HEK293T (cell line): ENCODE data around the gene PEAK3.

Experiments used
- BHLHE40 ChIP-seq: fragments of 450-650 bp; IDR thresholded peaks from 2 replicates; pipeline ENCODE4 v1.6.1; 2016; ENCODE audit warnings: mild to moderate bottlenecking, moderate library complexity, borderline replicate concordance
- FOXA1 ChIP-seq: fragments of 450-650 bp; IDR thresholded peaks from 2 replicates; pipeline ENCODE4 v1.6.1; 2016; ENCODE audit warnings: mild to moderate bottlenecking
- FOXM1 ChIP-seq: fragments of 450-650 bp; IDR thresholded peaks from 2 replicates; pipeline ENCODE4 v1.6.1; 2017; ENCODE audit warnings: mild to moderate bottlenecking, borderline replicate concordance
- HDGF ChIP-seq: fragments of 450-650 bp; IDR thresholded peaks from 2 replicates; pipeline ENCODE4 v1.6.1; 2017; ENCODE audit warnings: antibody characterized with exemption, borderline replicate concordance
- SP1 ChIP-seq: fragments of 450-650 bp; IDR thresholded peaks from 2 replicates; pipeline ENCODE4 v1.6.1; 2017
- SUZ12 ChIP-seq: fragments of 450-650 bp; IDR thresholded peaks from 2 replicates; pipeline ENCODE4 v1.6.1; 2016; ENCODE audit warnings: mild to moderate bottlenecking
- TARDBP ChIP-seq: fragments of 450-650 bp; IDR thresholded peaks from 2 replicates; pipeline ENCODE4 v1.6.1; 2016
- ZNF384 ChIP-seq: fragments of 450-650 bp; IDR thresholded peaks from 2 replicates; pipeline ENCODE4 v1.6.1; 2016
- TF ChIP-seq, protein P1 (sequence below): fragments of 450-650 bp; IDR thresholded peaks from 2 replicates; pipeline ENCODE4 v1.6.1; 2016

DNA sequence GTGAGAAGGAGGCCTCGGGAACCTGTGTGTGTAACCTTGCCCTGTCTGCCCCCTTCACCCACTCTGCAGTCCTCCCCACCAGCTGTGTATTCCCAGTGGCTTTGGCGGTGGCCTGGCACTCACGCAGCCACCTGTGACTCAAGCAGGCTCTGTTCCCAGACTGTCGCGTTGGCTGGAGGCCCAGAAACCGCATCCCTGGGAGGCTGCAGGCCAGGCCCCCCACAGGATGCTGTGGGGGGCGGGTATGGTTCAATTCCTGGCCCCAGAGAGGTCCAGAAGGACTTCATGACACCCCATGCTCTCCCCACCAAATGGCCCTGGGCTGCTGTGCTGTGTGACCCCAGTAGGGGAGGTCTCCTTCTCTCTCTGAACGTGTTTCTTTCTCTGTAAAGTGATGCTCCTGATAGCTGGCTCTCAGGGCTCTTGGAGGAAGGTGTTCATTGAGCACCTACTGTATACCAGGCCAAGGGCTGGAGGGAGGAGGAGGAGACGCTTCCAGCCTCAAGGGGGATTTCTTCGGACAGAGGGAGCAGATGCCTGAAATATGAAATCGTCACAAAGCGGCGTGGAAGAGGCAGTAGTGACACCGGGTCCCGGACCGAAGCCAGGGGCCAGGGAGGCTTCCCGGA is 27.9 kb upstream of the PEAK3 start:
- TF ChIP-seq, protein P1, sequence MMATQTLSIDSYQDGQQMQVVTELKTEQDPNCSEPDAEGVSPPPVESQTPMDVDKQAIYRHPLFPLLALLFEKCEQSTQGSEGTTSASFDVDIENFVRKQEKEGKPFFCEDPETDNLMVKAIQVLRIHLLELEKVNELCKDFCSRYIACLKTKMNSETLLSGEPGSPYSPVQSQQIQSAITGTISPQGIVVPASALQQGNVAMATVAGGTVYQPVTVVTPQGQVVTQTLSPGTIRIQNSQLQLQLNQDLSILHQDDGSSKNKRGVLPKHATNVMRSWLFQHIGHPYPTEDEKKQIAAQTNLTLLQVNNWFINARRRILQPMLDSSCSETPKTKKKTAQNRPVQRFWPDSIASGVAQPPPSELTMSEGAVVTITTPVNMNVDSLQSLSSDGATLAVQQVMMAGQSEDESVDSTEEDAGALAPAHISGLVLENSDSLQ: no peak
- no peak for TF ChIP-seq SP1
- no peak for TF ChIP-seq TARDBP
- no peak for TF ChIP-seq ZNF384
- no peak for TF ChIP-seq FOXA1
- TF ChIP-seq BHLHE40: no peak
- no peak for TF ChIP-seq SUZ12
- no peak for TF ChIP-seq FOXM1
- TF ChIP-seq HDGF: no peak
